ENCODE results near the gene PRKAG2. TPM values are rescaled to one million over a fixed set of nuclear protein-coding genes. Genes with fewer than 3 reads are reported as not detected.

The PRKAG2 gene
- total RNA-seq, 1 donor from 2014 or later: 18.5 TPM

DNA sequence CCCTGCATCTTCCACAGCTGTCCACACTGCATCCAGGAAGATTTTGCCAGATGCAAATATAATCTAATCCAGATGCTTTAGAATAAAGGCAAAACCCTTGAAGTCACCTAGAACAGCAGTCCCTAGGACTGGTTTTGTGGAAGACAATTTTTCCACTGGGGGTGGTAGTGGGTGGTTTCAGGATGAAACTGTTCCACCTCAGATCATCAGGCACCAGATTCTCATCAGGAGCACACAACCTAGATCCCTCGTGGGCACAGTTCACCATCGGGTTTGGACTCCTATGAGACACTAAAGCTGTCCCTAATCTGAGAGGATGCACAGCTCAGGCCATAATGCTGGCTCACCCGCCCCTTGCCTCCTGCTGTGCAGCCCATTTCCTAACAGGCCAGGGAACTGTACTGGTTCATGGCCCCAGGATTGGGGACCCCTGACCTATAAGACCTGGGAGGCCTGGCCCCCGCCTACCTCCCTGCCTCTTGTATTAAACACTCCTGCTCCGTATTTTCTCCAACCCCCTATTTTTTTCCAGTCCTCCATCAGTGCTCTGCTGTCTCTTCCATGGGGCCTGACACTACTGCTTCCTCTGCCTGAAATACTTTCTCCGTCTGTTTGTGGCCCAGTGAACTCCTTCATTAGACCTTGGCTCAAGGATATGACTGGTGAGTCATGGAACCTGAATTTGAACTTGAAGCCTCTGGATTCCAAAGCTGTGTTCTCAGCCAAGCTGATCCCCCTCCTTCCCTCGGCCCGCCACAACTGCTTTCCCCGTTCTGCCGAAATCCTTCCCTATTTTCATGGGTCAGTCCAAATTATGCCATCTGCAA, 277.3 kb downstream of the PRKAG2 start:
- Mint-ChIP-seq H3K36me3 (ENCODE audit: low read depth) (no peaks in the 10 kb centered on the region), H3K4me1 (ENCODE audit: low read depth) (no peaks in the 10 kb centered on the region), H3K9me3 (no peaks in the 10 kb centered on the region), H3K27me3 (ENCODE audit: insufficient read depth) (no peaks in the 10 kb centered on the region), H3K4me3 (no peak overlapping the region), H3K27ac (no peak overlapping the region)
- intact Hi-C loops (cut with micrococcal nuclease): no loop called here
- no peak for DNase-seq (ENCODE audit: low spot score)

DNA sequence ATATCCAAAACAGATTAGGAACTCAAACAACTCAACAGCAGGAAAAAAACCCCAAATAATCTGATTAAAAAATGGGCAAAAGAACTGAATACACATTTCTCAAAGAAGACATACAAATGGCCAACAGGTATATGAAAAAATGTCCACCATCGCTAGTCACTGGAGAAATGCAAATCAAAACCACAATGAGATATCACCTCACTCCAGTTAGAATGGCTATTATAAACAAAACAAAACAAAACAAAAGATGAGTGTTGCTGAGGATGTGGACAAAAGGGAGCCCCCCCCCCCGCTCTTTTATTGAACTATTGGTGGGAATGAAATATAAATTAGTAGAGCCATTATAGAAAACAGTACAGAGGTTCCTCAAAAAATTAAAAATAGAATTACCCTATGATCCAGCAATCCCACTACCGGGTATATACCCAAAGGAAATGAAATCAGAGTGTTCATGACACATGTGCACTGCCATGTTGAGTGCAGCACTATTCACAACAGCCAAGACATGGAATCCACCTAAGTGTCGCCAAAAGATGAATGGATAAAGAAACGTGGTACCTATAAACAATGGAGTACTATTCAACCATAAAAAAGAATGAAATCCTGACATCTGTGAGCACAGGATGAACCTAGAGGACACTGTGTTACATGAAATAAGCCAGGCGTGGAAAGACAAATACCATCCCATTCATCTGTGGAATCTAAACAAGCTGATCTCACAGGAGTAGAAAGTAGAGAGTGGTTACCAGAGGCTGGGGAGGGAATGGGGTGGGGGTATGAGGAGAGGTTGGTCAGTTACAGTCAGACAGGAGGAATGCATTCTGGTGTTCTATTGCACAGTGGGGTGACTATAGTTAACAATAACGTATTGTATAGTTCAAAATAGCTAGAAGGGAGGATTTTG, 279.1 kb downstream of the PRKAG2 start:
- DNase-seq (ENCODE audit: low spot score): no peak
- no peak overlapping the region for H3K27ac Mint-ChIP-seq
- no peaks in the 10 kb centered on the region for H3K9me3 Mint-ChIP-seq
- intact Hi-C loops (cut with micrococcal nuclease): loop anchor here (2.0 kb wide), 1 partner anchor 57 kb away; no protein-coding TSS in a partner anchor
- no peaks in the 10 kb centered on the region for H3K4me1 Mint-ChIP-seq (ENCODE audit: low read depth)
- no peaks in the 10 kb centered on the region for H3K27me3 Mint-ChIP-seq (ENCODE audit: insufficient read depth)
- H3K4me3 Mint-ChIP-seq: no peak overlapping the region
- no peaks in the 10 kb centered on the region for H3K36me3 Mint-ChIP-seq (ENCODE audit: low read depth)

GRCh38 chr7:151595702-151596350, 281.1 kb downstream of the PRKAG2 start:
- intact Hi-C loops (cut with micrococcal nuclease): loop anchor here (2.0 kb wide), 1 partner anchor 59 kb away; no protein-coding TSS in a partner anchor
- DNase-seq (ENCODE audit: low spot score): no peak
- no peak overlapping the region for H3K27ac Mint-ChIP-seq
- no peak overlapping the region for H3K4me3 Mint-ChIP-seq
- no peaks in the 10 kb centered on the region for H3K9me3 Mint-ChIP-seq
- no peaks in the 10 kb centered on the region for H3K27me3 Mint-ChIP-seq (ENCODE audit: insufficient read depth)
- no peaks in the 10 kb centered on the region for H3K36me3 Mint-ChIP-seq (ENCODE audit: low read depth)
- H3K4me1 Mint-ChIP-seq (ENCODE audit: low read depth): no peaks in the 10 kb centered on the region

GRCh38 chr7:151592868-151593486, 283.9 kb downstream of the PRKAG2 start:
- intact Hi-C loops (cut with micrococcal nuclease): no loop called here

DNA sequence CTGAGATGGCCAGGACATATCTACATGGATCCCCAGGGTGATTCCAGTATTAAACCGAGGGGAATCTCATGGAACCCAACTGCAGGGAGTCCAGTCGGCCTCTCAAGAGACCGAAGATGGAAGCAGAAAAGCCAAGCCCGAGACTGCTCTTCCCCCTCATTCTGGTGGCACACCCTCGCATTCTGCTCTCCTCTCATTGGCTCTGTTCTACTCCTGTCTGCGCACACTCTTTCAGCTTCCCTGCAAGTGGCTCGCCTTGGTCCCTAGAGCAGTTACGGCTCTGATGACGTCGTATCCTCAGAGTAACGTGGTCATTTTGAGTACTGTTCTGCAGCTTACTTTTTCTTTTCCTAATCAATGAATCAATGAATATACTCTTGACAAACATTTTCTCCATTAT, 284.6 kb downstream of the PRKAG2 start:
- H3K4me1 Mint-ChIP-seq (ENCODE audit: low read depth): no peaks in the 10 kb centered on the region
- no peaks in the 10 kb centered on the region for H3K27me3 Mint-ChIP-seq (ENCODE audit: insufficient read depth)
- DNase-seq (ENCODE audit: low spot score): no peak
- H3K27ac Mint-ChIP-seq: no peak overlapping the region
- H3K9me3 Mint-ChIP-seq: no peaks in the 10 kb centered on the region
- no peak overlapping the region for H3K4me3 Mint-ChIP-seq
- intact Hi-C loops (cut with micrococcal nuclease): no loop called here
- H3K36me3 Mint-ChIP-seq (ENCODE audit: low read depth): no peaks in the 10 kb centered on the region

More at GRCh38 chr7:151592868-151593486, 283.9 kb downstream of the PRKAG2 start:
- no peak for DNase-seq (ENCODE audit: low spot score)
- no peaks in the 10 kb centered on the region for H3K36me3 Mint-ChIP-seq (ENCODE audit: low read depth)
- no peak overlapping the region for H3K4me3 Mint-ChIP-seq
- no peaks in the 10 kb centered on the region for H3K9me3 Mint-ChIP-seq
- H3K27ac Mint-ChIP-seq: no peak overlapping the region
- H3K27me3 Mint-ChIP-seq (ENCODE audit: insufficient read depth): no peaks in the 10 kb centered on the region
- no peaks in the 10 kb centered on the region for H3K4me1 Mint-ChIP-seq (ENCODE audit: low read depth)

- intact Hi-C loops (cut with micrococcal nuclease): no loop called here
- DNase-seq (ENCODE audit: low spot score): no peak
- Mint-ChIP-seq H3K4me1 (ENCODE audit: low read depth) (no peaks in the 10 kb centered on the region), H3K27me3 (ENCODE audit: insufficient read depth) (no peaks in the 10 kb centered on the region), H3K36me3 (ENCODE audit: low read depth) (no peaks in the 10 kb centered on the region), H3K9me3 (no peaks in the 10 kb centered on the region), H3K27ac (no peak overlapping the region), H3K4me3 (no peak overlapping the region)
These were observed 285.0 kb downstream of the PRKAG2 start for GRCh38 chr7:151591866-151592265.

DNA sequence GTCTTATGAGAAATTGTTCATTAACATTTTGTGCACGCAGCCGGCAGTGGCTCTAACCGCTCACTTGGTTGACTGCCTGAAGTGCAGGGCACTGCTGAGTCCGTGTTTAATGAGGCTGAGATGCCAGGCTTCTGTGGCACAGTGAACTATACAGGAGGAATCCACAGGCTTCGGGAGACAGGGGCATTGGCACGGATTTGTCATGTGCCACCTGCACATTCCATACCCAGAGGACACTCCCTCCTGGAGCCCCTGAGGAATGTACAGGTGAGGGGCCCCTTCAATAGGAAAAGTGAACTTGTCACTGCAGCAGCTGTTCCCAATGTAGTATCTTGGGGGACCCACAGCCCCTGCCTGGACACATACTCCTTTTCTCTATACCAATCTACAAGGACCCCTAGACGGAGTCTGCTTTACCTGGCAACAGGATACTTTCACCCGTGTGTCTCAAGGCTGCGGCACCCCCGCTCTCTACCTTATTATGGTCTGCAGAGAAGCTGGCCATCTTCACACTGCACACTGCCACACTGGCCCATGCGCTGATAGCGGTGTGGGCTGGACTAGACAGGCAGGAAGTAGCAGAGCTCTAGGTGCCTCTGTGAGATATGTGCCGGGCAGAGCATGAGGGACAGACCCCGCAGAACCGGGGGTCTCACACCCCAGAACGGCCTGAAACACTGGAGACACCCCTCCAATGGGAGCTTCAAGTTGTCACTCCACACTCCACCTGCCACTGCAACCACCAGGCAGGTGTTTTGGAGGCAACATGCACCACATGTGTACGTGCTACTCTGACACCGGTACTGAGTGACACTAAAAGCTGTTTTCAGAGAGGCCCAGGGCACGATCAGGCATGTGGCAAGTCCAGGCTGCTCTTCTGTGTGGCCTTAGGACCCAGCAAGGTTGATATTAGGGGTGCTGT, 285.8 kb downstream of the PRKAG2 start:
- Mint-ChIP-seq H3K4me1 (ENCODE audit: low read depth) (no peaks in the 10 kb centered on the region), H3K36me3 (ENCODE audit: low read depth) (no peaks in the 10 kb centered on the region), H3K9me3 (no peaks in the 10 kb centered on the region), H3K27ac (no peak overlapping the region), H3K4me3 (no peak overlapping the region), H3K27me3 (ENCODE audit: insufficient read depth) (no peaks in the 10 kb centered on the region)
- intact Hi-C loops (cut with micrococcal nuclease): no loop called here
- no peak for DNase-seq (ENCODE audit: low spot score)

- Mint-ChIP-seq H3K9me3 (no peaks in the 10 kb centered on the region), H3K27me3 (ENCODE audit: insufficient read depth) (no peaks in the 10 kb centered on the region)
These were observed 286.7 kb downstream of the PRKAG2 start for GRCh38 chr7:151590071-151590849.

DNA sequence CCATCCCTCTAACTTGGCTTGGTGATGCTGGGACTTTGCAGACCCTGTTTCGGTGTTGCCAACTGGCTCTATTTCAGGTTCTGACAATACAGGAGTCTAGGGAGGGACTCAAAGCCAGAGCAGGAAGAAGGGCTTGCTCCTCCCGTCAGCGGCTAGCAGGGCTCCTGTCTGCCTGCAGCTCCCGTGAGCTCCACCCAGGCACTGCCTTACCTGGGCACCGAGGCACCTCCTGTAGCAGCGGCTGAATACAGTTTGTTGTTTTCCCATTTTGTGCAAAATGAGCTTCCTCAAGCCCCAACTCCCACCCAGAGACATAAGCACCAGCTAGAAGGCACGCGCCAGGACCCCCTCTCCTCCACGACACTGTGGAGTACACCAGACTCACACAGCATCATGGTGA, 287.9 kb downstream of the PRKAG2 start:
- Mint-ChIP-seq H3K9me3 (no peaks in the 10 kb centered on the region), H3K36me3 (ENCODE audit: low read depth) (no peaks in the 10 kb centered on the region), H3K27ac (no peak overlapping the region), H3K4me3 (no peak overlapping the region), H3K4me1 (ENCODE audit: low read depth) (no peaks in the 10 kb centered on the region), H3K27me3 (ENCODE audit: insufficient read depth) (no peaks in the 10 kb centered on the region)
- intact Hi-C loops (cut with micrococcal nuclease): no loop called here
- no peak for DNase-seq (ENCODE audit: low spot score)

More at GRCh38 chr7:151590071-151590849, 286.7 kb downstream of the PRKAG2 start:
- no peaks in the 10 kb centered on the region for H3K36me3 Mint-ChIP-seq (ENCODE audit: low read depth)
- intact Hi-C loops (cut with micrococcal nuclease): no loop called here
- H3K27ac Mint-ChIP-seq: no peak overlapping the region
- H3K4me3 Mint-ChIP-seq: no peak overlapping the region
- no peak for DNase-seq (ENCODE audit: low spot score)
- no peaks in the 10 kb centered on the region for H3K4me1 Mint-ChIP-seq (ENCODE audit: low read depth)

DNA sequence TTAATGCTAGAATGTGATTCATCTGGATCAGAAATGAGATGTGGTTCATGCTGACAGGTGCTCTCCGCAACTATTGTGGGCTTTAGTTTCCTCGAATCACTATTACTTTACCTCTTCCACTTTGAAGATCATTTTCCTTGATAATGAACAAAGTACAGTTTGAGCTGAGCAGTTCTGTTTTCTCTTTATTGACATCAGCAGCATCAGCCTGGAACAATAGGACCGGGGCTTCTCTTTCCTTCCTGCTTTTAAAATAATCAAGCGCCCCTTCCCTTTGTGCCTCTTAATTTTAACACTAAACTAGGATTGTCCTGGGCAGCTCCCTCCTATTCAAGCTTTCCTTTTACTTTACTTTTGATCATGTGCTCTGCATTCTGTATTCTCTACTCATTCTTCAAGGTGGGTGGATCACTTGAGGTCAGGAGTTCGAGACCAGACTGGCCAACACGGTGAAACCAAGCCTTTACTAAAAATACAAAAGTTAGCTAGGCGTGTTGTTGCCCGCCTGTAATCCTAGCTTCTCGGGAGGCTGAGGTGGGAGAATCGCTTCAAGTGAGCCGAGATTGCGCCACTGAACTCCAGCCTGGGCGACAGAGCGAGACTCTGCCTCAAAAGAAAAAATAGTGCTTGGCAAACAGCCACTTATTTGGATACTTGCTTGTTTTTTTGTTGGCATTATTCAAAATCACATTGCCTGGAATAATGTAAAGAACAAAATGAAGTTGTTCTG, 290.2 kb downstream of the PRKAG2 start:
- Mint-ChIP-seq H3K27me3 (ENCODE audit: insufficient read depth) (no peaks in the 10 kb centered on the region), H3K36me3 (ENCODE audit: low read depth) (no peaks in the 10 kb centered on the region), H3K9me3 (no peaks in the 10 kb centered on the region), H3K4me3 (no peak overlapping the region), H3K4me1 (ENCODE audit: low read depth) (no peaks in the 10 kb centered on the region), H3K27ac (no peak overlapping the region)
- intact Hi-C loops (cut with micrococcal nuclease): no loop called here
- DNase-seq (ENCODE audit: low spot score): no peak
